CD4-positive, CD25-positive, alpha-beta regulatory T cell (primary cell): Measurements from ENCODE around the gene TSPOAP1. TPM values are rescaled to one million over a fixed set of nuclear protein-coding genes. Genes with fewer than 3 reads are reported as not detected.

Experiments
- ATAC-seq, 2 donors: fragments of 150-1000 bp; cut with Tn5 transposase; one replicate each; pipeline ENCODE4 v1.10.0; 2021; ENCODE audit warnings: low read depth in 2 of 2, moderate number of reproducible peaks in 2 of 2, moderate library complexity in 1 of 2
- DNase-seq, 3 donors: peaks; one replicate each; pipeline versions ENCODE4 v3.0.0 to v3.0.0-alpha.2; 2012 to 2022; ENCODE audit warnings: mixed read lengths in 1 of 3
- H3K27ac ChIP-seq: one replicate; pipeline ENCODE4 v1.7.0; 2013; ENCODE audit warnings: mild to moderate bottlenecking, low read length; ENCODE audit not compliant: insufficient read depth, poor library complexity, severe bottlenecking
- H3K27me3 ChIP-seq: one replicate; pipeline ENCODE4 v1.7.0; 2013; ENCODE audit warnings: low read length; ENCODE audit not compliant: control insufficient read depth, insufficient read depth
- H3K36me3 ChIP-seq: one replicate; pipeline ENCODE4 v1.7.0; 2013; ENCODE audit warnings: mild to moderate bottlenecking, low read length, moderate library complexity; ENCODE audit not compliant: control insufficient read depth, insufficient read depth
- H3K4me1 ChIP-seq: 2 replicates; pipeline ENCODE4 v1.7.0; 2013; ENCODE audit warnings: mild to moderate bottlenecking, low read length; ENCODE audit not compliant: insufficient read depth, control insufficient read depth, poor library complexity, severe bottlenecking
- H3K4me3 ChIP-seq: one replicate; pipeline ENCODE4 v1.7.0; 2013; ENCODE audit warnings: low read depth, mild to moderate bottlenecking, low read length, moderate library complexity
- H3K9me3 ChIP-seq, 2 experiments: 1 replicate in 1 of 2; 2 replicates in 1 of 2; pipeline ENCODE4 v1.7.0; 2013; ENCODE audit warnings: low read length in 2 of 2, mild to moderate bottlenecking in 1 of 2, moderate library complexity in 1 of 2; ENCODE audit not compliant: control insufficient read depth in 2 of 2
- H3K27ac Mint-ChIP-seq, 3 donors: one replicate each; pipeline ENCODE4 v1.8.0; 2020 to 2022; ENCODE audit warnings: mild to moderate bottlenecking in 3 of 3, mixed read lengths in 3 of 3, moderate library complexity in 2 of 3
- H3K27me3 Mint-ChIP-seq: one replicate; pipeline ENCODE4 v1.8.0; 2022; ENCODE audit warnings: mild to moderate bottlenecking, mixed read lengths
- H3K36me3 Mint-ChIP-seq: one replicate; pipeline ENCODE4 v1.8.0; 2020; ENCODE audit warnings: mixed read lengths
- H3K4me1 Mint-ChIP-seq, 4 donors: one replicate each; pipeline ENCODE4 v1.8.0; 2020 to 2022; ENCODE audit warnings: mixed read lengths in 4 of 4, mild to moderate bottlenecking in 1 of 4
- H3K4me3 Mint-ChIP-seq, 4 donors: one replicate each; pipeline ENCODE4 v1.8.0; 2020 to 2022; ENCODE audit warnings: mild to moderate bottlenecking in 4 of 4, mixed read lengths in 4 of 4, moderate library complexity in 3 of 4
- H3K9me3 Mint-ChIP-seq, 7 donors: one replicate each; pipeline ENCODE4 v1.8.0; 2020 to 2022; ENCODE audit warnings: mixed read lengths in 7 of 7, mild to moderate bottlenecking in 3 of 7, moderate library complexity in 2 of 7
- polyA plus RNA-seq, 4 donors: library from polyadenylated mRNA; unstranded; fragments of 300-500 nt; fragmentation: Illumina TruSeq; gene quantifications; one replicate each; pipeline ENCODE4 v1.2.3, GENCODE V29; 2021
- total RNA-seq: library from RNA; stranded (reverse); gene quantifications from one replicate; pipeline ENCODE4 v1.2.3, GENCODE V29; 2022

TSPOAP1 gene
- total and polyA plus RNA-seq, 5 donors from 2014 or later, result 0.73 to 47.4 (median 1.0) TPM

GRCh38 chr17:58304750-58305486, 23.7 kb downstream of the TSPOAP1 start:
- H3K27ac Mint-ChIP-seq, result peak overlapping the region in 1 of 3 donors; percentile 26
- ATAC-seq, result no peak

GRCh38 chr17:58303971-58304749, 24.4 kb downstream of the TSPOAP1 start:
- Histone ChIP-seq H3K27me3 (no peaks in the 10 kb centered on the region), H3K9me3 (no peaks in the 10 kb centered on the region), H3K4me1 (no peaks in the 10 kb centered on the region), H3K36me3 (peaks cover 13% of the 10 kb centered on the region), H3K27ac (no peak overlapping the region), H3K4me3 (no peak overlapping the region)
- peak overlapping the region; percentile 38 to 90 (median 68) for H3K27ac Mint-ChIP-seq
- H3K4me1 Mint-ChIP-seq, result peaks cover 6 to 9% (median 6%) of the 10 kb centered on the region in 4 donors
- peaks cover 14% of the 10 kb centered on the region for H3K36me3 Mint-ChIP-seq
- H3K27me3 Mint-ChIP-seq, result no peaks in the 10 kb centered on the region
- peak; percentile 73 to 74 for ATAC-seq
- no peaks in the 10 kb centered on the region for H3K9me3 Mint-ChIP-seq
- peak; percentile 42 to 68 (median 62) for DNase-seq
- no peak overlapping the region for H3K4me3 Mint-ChIP-seq

More at GRCh38 chr17:58304750-58305486, 23.7 kb downstream of the TSPOAP1 start:
- Histone ChIP-seq H3K36me3 (peaks cover 13% of the 10 kb centered on the region), H3K9me3 (no peaks in the 10 kb centered on the region), H3K4me1 (no peaks in the 10 kb centered on the region), H3K27ac (no peak overlapping the region), H3K27me3 (no peaks in the 10 kb centered on the region), H3K4me3 (no peak overlapping the region)
- DNase-seq, result no peak
- Mint-ChIP-seq H3K27me3 (no peaks in the 10 kb centered on the region), H3K36me3 (peaks cover 16% of the 10 kb centered on the region), H3K4me1 (peaks cover 6 to 9% (median 6%) of the 10 kb centered on the region in 4 donors), H3K9me3 (no peaks in the 10 kb centered on the region), H3K4me3 (no peak overlapping the region)

- ATAC-seq, result no peak
- no peaks in the 10 kb centered on the region for H3K27me3 ChIP-seq
- peaks cover 2% of the 10 kb centered on the region for H3K27me3 Mint-ChIP-seq
- peaks cover 12% of the 10 kb centered on the region for H3K36me3 Mint-ChIP-seq
- peak overlapping the region in 1 of 3 donors; percentile 76 for H3K27ac Mint-ChIP-seq
- H3K9me3 Mint-ChIP-seq, result no peaks in the 10 kb centered on the region
- no peaks in the 10 kb centered on the region for H3K4me1 ChIP-seq
- H3K4me3 ChIP-seq, result no peak overlapping the region
- peak overlapping the region in 1 of 4 donors; percentile 27 for H3K4me3 Mint-ChIP-seq
- peaks cover 6 to 9% (median 6%) of the 10 kb centered on the region in 4 donors for H3K4me1 Mint-ChIP-seq
- peaks cover 13% of the 10 kb centered on the region for H3K36me3 ChIP-seq
- H3K9me3 ChIP-seq, result no peaks in the 10 kb centered on the region
- no peak for DNase-seq
- no peak overlapping the region for H3K27ac ChIP-seq
These were observed 25.5 kb downstream of the TSPOAP1 start for GRCh38 chr17:58302919-58303585.

GRCh38 chr17:58302171-58302918, 26.2 kb downstream of the TSPOAP1 start:
- Histone ChIP-seq H3K27ac (no peak overlapping the region), H3K9me3 (no peaks in the 10 kb centered on the region), H3K36me3 (peaks cover 12% of the 10 kb centered on the region), H3K4me1 (no peaks in the 10 kb centered on the region), H3K27me3 (no peaks in the 10 kb centered on the region), H3K4me3 (no peak overlapping the region)
- Mint-ChIP-seq H3K4me3 (no peak overlapping the region), H3K4me1 (peaks cover 6 to 9% (median 6%) of the 10 kb centered on the region in 4 donors), H3K27me3 (peaks cover 10% of the 10 kb centered on the region), H3K27ac (no peak overlapping the region), H3K9me3 (peaks cover 0 to 2% (median 0%) of the 10 kb centered on the region in 7 donors), H3K36me3 (peaks cover 12% of the 10 kb centered on the region)
- ATAC-seq, result no peak
- DNase-seq, result no peak

- no peaks in the 10 kb centered on the region for H3K4me1 ChIP-seq
- Mint-ChIP-seq H3K4me3 (no peak overlapping the region), H3K9me3 (peaks cover 0 to 2% (median 0%) of the 10 kb centered on the region in 7 donors), H3K27me3 (peaks cover 11% of the 10 kb centered on the region), H3K27ac (no peak overlapping the region), H3K4me1 (peaks cover 6 to 7% (median 6%) of the 10 kb centered on the region in 4 donors), H3K36me3 (peaks cover 6% of the 10 kb centered on the region)
- no peaks in the 10 kb centered on the region for H3K9me3 ChIP-seq
- peaks cover 5% of the 10 kb centered on the region for H3K36me3 ChIP-seq
- H3K27ac ChIP-seq, result no peak overlapping the region
- DNase-seq, result no peak
- ATAC-seq, result no peak
- no peak overlapping the region for H3K4me3 ChIP-seq
- H3K27me3 ChIP-seq, result no peaks in the 10 kb centered on the region
These were observed 27.0 kb downstream of the TSPOAP1 start for GRCh38 chr17:58301504-58302150.

- Histone ChIP-seq H3K36me3 (peaks cover 3% of the 10 kb centered on the region), H3K9me3 (no peaks in the 10 kb centered on the region), H3K27me3 (no peaks in the 10 kb centered on the region), H3K4me1 (no peaks in the 10 kb centered on the region), H3K4me3 (no peak overlapping the region), H3K27ac (no peak overlapping the region)
- H3K36me3 Mint-ChIP-seq, result peaks cover 6% of the 10 kb centered on the region
- H3K9me3 Mint-ChIP-seq, result peaks cover 0 to 2% (median 0%) of the 10 kb centered on the region in 7 donors
- no peak overlapping the region for H3K4me3 Mint-ChIP-seq
- ATAC-seq (no peak), DNase-seq (no peak)
- H3K27ac Mint-ChIP-seq, result peak overlapping the region in 1 of 3 donors; percentile 27
- peaks cover 6 to 7% (median 6%) of the 10 kb centered on the region in 4 donors for H3K4me1 Mint-ChIP-seq
- peaks cover 16% of the 10 kb centered on the region for H3K27me3 Mint-ChIP-seq
These were observed 28.3 kb downstream of the TSPOAP1 start for GRCh38 chr17:58300336-58300735.
